HEK293 (cell line): ENCODE results near the gene PLXNA2.

Experiments
- ATF2 ChIP-seq: fragments of 450-650 bp; formaldehyde crosslinking; IDR thresholded peaks from 2 replicates; pipeline ENCODE4 v1.5.1; 2016; ENCODE audit warnings: missing biosample characterization, missing genetic modification characterization, low read depth
- CTCF ChIP-seq: fragments of 450-650 bp; formaldehyde crosslinking; IDR thresholded peaks from 2 replicates; pipeline ENCODE4 v1.5.1; 2016; ENCODE audit warnings: missing biosample characterization, missing genetic modification characterization
- ELK4 ChIP-seq: IDR thresholded peaks from 2 replicates; pipeline ENCODE4 v1.6.1; 2011; ENCODE audit warnings: mild to moderate bottlenecking, low read depth, low read length, borderline replicate concordance
- INSM2 ChIP-seq: fragments of 450-650 bp; formaldehyde crosslinking; IDR thresholded peaks from 2 replicates; pipeline ENCODE4 v1.5.1; 2016; ENCODE audit warnings: missing biosample characterization, missing genetic modification characterization
- MZF1 ChIP-seq: fragments of 450-650 bp; formaldehyde crosslinking; IDR thresholded peaks from 2 replicates; pipeline ENCODE4 v1.5.1; 2017; ENCODE audit warnings: missing biosample characterization, missing genetic modification characterization, borderline replicate concordance
- ZBTB20 ChIP-seq: fragments of 450-650 bp; formaldehyde crosslinking; IDR thresholded peaks from 2 replicates; pipeline ENCODE4 v1.5.1; 2016; ENCODE audit warnings: missing biosample characterization, missing genetic modification characterization
- ZFP37 ChIP-seq: fragments of 450-650 bp; formaldehyde crosslinking; IDR thresholded peaks from 2 replicates; pipeline ENCODE4 v1.5.1; 2016; ENCODE audit warnings: missing biosample characterization, missing genetic modification characterization
- ZNF140 ChIP-seq: fragments of 450-650 bp; formaldehyde crosslinking; IDR thresholded peaks from 2 replicates; pipeline ENCODE4 v1.5.1; 2016; ENCODE audit warnings: missing biosample characterization, missing genetic modification characterization
- ZNF18 ChIP-seq: fragments of 450-650 bp; formaldehyde crosslinking; IDR thresholded peaks from 2 replicates; pipeline ENCODE4 v1.5.1; 2016; ENCODE audit warnings: missing biosample characterization, missing genetic modification characterization
- ZNF202 ChIP-seq: fragments of 450-650 bp; formaldehyde crosslinking; IDR thresholded peaks from 2 replicates; pipeline ENCODE4 v1.5.1; 2016; ENCODE audit warnings: missing biosample characterization, missing genetic modification characterization, borderline replicate concordance
- ZNF473 ChIP-seq: fragments of 450-650 bp; formaldehyde crosslinking; IDR thresholded peaks from 2 replicates; pipeline ENCODE4 v1.5.1; 2017; ENCODE audit warnings: missing biosample characterization, missing genetic modification characterization
- ZNF585B ChIP-seq: fragments of 450-650 bp; formaldehyde crosslinking; IDR thresholded peaks from 2 replicates; pipeline ENCODE4 v1.5.1; 2016; ENCODE audit warnings: missing biosample characterization, missing genetic modification characterization
- ZNF639 ChIP-seq: fragments of 450-650 bp; formaldehyde crosslinking; IDR thresholded peaks from 2 replicates; pipeline ENCODE4 v1.5.1; 2016; ENCODE audit warnings: missing biosample characterization, missing genetic modification characterization
- ZNF792 ChIP-seq: fragments of 450-650 bp; formaldehyde crosslinking; IDR thresholded peaks from 2 replicates; pipeline ENCODE4 v1.5.1; 2016; ENCODE audit warnings: missing biosample characterization, missing genetic modification characterization

- no peak for TF ChIP-seq ZBTB20 (tag by site-specific recombination)
- no peak for TF ChIP-seq CTCF (tag by site-specific recombination)
- no peak for TF ChIP-seq ZNF792 (tag by site-specific recombination)
- no peak for TF ChIP-seq ZNF202 (tag by site-specific recombination)
- no peak for TF ChIP-seq ELK4
- no peak for TF ChIP-seq MZF1
- no peak for TF ChIP-seq ATF2 (tag by site-specific recombination)
- TF ChIP-seq ZNF473, result no peak
- no peak for TF ChIP-seq ZNF18 (tag by site-specific recombination)
- TF ChIP-seq INSM2, result no peak
- TF ChIP-seq ZFP37, result no peak
- TF ChIP-seq ZNF140 (tag by site-specific recombination), result no peak
- TF ChIP-seq ZNF639 (tag by site-specific recombination), result no peak
- TF ChIP-seq ZNF585B, result no peak
These were observed 63.8 kb downstream of the PLXNA2 start for GRCh38 chr1:208180421-208180820.
